ENCODE data around the gene GPC1.

The GPC1 gene

GRCh38 chr2:240429341-240429871, 6.1 kb upstream of the GPC1 start:
- TF ChIP-seq CTCF (IDR thresholded peaks at IDR 0.05; ENCODE audit: borderline replicate concordance, insufficient read depth, low read depth, low read length) = no peak
- no peak overlapping the region for H3K4me3 ChIP-seq (ENCODE audit: low read depth, low read length)

GRCh38 chr2:240429872-240430491, 5.5 kb upstream of the GPC1 start:
- no peak overlapping the region for H3K4me3 ChIP-seq (ENCODE audit: low read depth, low read length)
- no peak for TF ChIP-seq CTCF (IDR thresholded peaks at IDR 0.05; ENCODE audit: borderline replicate concordance, insufficient read depth, low read depth, low read length)

DNA sequence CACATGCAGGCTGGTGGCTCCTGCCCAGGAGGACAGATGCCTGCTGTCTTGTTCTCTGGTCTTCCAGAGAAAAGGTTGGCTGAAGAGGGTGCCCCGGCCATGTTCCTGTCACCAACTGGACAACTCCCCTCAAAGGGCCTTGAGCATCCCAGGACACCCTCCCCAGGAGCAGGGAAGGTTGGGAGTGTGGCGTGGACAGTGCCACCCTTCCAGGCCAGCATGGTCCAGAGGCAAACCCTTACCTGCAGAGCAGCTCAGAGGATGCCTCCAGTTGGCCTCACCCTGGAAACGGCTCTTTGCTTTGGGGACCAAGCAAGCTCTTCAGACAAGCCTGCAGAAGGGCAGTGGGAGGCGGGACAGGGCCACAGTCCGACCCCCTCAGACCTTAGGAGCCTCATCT, 4.9 kb upstream of the GPC1 start:
- H3K4me3 ChIP-seq (ENCODE audit: low read depth, low read length) = no peak overlapping the region
- TF ChIP-seq CTCF (IDR thresholded peaks at IDR 0.05; ENCODE audit: borderline replicate concordance, insufficient read depth, low read depth, low read length) = no peak

GRCh38 chr2:240431271-240431660, 4.2 kb upstream of the GPC1 start:
- no peak overlapping the region for H3K4me3 ChIP-seq (ENCODE audit: low read depth, low read length)
- TF ChIP-seq CTCF (IDR thresholded peaks at IDR 0.05; ENCODE audit: borderline replicate concordance, insufficient read depth, low read depth, low read length) = no peak

DNA sequence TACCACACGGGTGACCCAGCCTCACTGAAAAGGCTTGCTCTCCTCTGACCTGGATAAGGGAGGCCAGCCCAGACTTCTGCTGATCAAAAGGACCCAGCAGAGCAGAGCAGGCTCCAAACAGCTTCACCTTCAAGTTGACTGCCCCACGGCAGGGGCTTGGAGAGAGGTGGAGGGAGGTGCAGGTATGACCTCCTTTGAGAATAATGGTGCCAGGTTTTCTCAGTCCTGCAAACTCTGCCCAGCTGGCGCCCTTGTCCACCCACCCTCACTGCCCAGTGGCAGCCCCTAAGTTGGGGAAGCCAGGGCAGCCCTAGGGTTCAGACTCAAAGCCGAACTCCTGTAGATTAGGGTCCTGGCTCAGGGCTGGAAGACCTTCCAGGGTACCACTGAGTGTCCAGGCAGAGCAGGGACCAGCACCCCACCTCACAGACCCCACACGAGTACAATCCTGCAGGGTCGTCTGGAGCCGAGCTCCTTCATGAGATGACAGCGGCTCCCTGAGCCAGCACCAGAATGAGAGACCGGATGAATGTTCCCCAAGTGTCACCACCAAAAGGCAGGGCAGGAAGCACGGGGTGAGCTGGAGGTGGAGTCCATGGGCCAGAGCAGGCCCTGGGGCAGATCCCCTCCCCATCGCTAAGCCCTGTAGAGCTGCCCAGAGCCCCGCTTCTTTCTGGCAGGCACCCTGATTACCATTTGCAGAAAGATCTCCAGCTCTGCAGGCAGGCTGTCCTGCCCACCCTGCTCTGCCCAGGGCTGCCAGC, 3.6 kb upstream of the GPC1 start:
- TF ChIP-seq CTCF (IDR thresholded peaks at IDR 0.05; ENCODE audit: borderline replicate concordance, insufficient read depth, low read depth, low read length) = no peak
- H3K4me3 ChIP-seq (ENCODE audit: low read depth, low read length) = no peak overlapping the region

DNA sequence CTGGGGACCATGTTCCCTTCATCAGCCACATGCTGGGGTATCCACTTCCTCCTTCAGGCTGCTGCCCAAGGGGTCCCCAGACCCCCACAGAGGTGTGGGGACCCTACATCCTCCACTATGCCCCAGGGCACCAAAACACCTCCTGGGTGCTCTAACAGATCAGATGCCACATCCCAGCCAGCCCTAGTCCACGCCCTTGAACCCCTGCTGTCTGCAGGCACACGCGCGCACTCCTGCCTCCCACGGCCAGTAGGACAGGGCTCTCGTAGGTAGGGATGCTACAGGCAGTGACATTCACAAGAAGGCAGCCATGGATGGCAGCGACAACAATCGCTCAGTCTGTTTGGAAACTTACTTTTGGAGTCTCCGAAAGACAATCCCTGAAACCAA, 3.0 kb upstream of the GPC1 start:
- TF ChIP-seq CTCF (IDR thresholded peaks at IDR 0.05; ENCODE audit: borderline replicate concordance, insufficient read depth, low read depth, low read length) = no peak
- H3K4me3 ChIP-seq (ENCODE audit: low read depth, low read length) = no peak overlapping the region

Data from GM12875 (cell line).